Esophagus muscularis mucosa (tissue), 4 donors: ENCODE results near the gene SLITRK1. TPM values are rescaled to one million over a fixed set of nuclear protein-coding genes. Genes with fewer than 3 reads are reported as not detected.

ENCODE experiments used
- DNase-seq: peaks from one replicate; pipeline ENCODE4 v3.0.0-alpha.2; 2017; ENCODE audit errors: extremely low spot score
- H3K27ac ChIP-seq, 4 donors: fragments of 200-600 bp; sonication (generic); replicated peaks in 1 of 4; 1 replicate in 3 of 4; 2 replicates in 1 of 4; pipeline ENCODE4 v1.5.1; 2016 to 2019; ENCODE audit warnings: mild to moderate bottlenecking in 1 of 4
- H3K27me3 ChIP-seq, 4 donors: fragments of 200-600 bp; sonication (generic); one replicate each; pipeline versions ENCODE4 v1.5.1 to v1.6.0; 2016 to 2019
- H3K36me3 ChIP-seq, 4 donors: fragments of 200-600 bp; sonication (generic); one replicate each; pipeline ENCODE4 v1.5.1; 2016 to 2019
- H3K4me1 ChIP-seq, 4 donors: fragments of 200-600 bp; sonication (generic); one replicate each; pipeline ENCODE4 v1.5.1; 2016 to 2019
- H3K4me3 ChIP-seq, 4 donors: fragments of 200-600 bp; sonication (generic); 1 replicate in 2 of 4; 2 replicates in 2 of 4; pipeline ENCODE4 v1.5.1; 2016 to 2019; ENCODE audit warnings: mild to moderate bottlenecking in 4 of 4, moderate library complexity in 1 of 4
- H3K9me3 ChIP-seq, 4 donors: fragments of 200-600 bp; sonication (generic); 1 replicate in 3 of 4; 2 replicates in 1 of 4; pipeline ENCODE4 v1.5.1; 2016 to 2019
- EP300 ChIP-seq: sonication (generic); formaldehyde crosslinking; IDR thresholded peaks from one replicate; pipeline ENCODE4 v1.6.1; 2017; ENCODE audit warnings: antibody characterized with exemption
- POLR2A ChIP-seq: fragments of 450-650 bp; IDR thresholded peaks from one replicate; pipeline ENCODE4 v1.6.1; 2017; ENCODE audit warnings: antibody characterized with exemption, moderate library complexity, mild to moderate bottlenecking, low read depth
- POLR2AphosphoS5 ChIP-seq, 2 donors: sonication (generic); formaldehyde crosslinking; IDR thresholded peaks; one replicate each; pipeline ENCODE4 v1.6.1; 2017; ENCODE audit warnings: antibody characterized with exemption in 2 of 2
- WGBS: methylation state at CpG from one replicate; pipeline ENCODE4 v1.1.5; 2018; 5-methylcytosine and 5-hydroxymethylcytosine counted together
- intact Hi-C: fragments of 100-400 bp; cut with DNase I; formaldehyde crosslinking; loops from one replicate; pipeline ENCODE4 v1.15.1; 2023
- total RNA-seq, 4 donors: library from RNA; depleted of rRNA; stranded (reverse); fragments of >200 nt; gene quantifications; one replicate each; pipeline versions ENCODE4 v1.1.0 to v1.2.1, GENCODE V29; 2016
- TF ChIP-seq, protein P1 (sequence below), 3 experiments: fragments of 200-600 bp in 2 of 3; fragments of 450-650 bp in 1 of 3; sonication (generic) in 2 of 3; IDR thresholded peaks; one replicate each; pipeline ENCODE4 v1.5.1; 2017 to 2019; ENCODE audit warnings: antibody characterized with exemption in 3 of 3, mild to moderate bottlenecking in 2 of 3, moderate library complexity in 1 of 3

The SLITRK1 gene
- total RNA-seq, 4 donors from 2014 or later: not detected

DNA sequence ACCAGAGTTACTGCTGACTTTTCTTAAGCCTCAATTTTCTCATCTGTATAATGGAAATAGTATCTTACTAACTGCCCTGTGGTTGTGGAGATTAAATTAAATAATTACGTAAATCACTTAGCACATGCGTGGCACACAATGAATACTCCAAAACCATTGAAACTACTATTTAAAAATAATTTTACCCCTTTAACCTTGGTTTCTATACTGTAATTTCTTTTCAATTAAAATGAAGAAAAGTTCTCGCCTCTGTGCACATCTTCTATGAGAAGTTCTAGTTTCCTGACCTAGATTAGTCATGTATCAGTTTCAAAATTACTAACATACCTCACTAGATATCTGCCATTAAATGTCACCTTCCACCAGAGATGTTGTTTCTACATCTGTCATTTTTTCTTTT, 5.7 kb downstream of the SLITRK1 start:
- DNase-seq: no peak
- TF ChIP-seq POLR2A (no peak), POLR2AphosphoS5 (IDR thresholded peaks at IDR 0.05) (no peak), EP300 (no peak)
- TF ChIP-seq, protein P1, sequence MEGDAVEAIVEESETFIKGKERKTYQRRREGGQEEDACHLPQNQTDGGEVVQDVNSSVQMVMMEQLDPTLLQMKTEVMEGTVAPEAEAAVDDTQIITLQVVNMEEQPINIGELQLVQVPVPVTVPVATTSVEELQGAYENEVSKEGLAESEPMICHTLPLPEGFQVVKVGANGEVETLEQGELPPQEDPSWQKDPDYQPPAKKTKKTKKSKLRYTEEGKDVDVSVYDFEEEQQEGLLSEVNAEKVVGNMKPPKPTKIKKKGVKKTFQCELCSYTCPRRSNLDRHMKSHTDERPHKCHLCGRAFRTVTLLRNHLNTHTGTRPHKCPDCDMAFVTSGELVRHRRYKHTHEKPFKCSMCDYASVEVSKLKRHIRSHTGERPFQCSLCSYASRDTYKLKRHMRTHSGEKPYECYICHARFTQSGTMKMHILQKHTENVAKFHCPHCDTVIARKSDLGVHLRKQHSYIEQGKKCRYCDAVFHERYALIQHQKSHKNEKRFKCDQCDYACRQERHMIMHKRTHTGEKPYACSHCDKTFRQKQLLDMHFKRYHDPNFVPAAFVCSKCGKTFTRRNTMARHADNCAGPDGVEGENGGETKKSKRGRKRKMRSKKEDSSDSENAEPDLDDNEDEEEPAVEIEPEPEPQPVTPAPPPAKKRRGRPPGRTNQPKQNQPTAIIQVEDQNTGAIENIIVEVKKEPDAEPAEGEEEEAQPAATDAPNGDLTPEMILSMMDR (IDR thresholded peaks at IDR 0.05): no peak
- WGBS: 88% methylated on average over 3 of the region's 3 CpGs

DNA sequence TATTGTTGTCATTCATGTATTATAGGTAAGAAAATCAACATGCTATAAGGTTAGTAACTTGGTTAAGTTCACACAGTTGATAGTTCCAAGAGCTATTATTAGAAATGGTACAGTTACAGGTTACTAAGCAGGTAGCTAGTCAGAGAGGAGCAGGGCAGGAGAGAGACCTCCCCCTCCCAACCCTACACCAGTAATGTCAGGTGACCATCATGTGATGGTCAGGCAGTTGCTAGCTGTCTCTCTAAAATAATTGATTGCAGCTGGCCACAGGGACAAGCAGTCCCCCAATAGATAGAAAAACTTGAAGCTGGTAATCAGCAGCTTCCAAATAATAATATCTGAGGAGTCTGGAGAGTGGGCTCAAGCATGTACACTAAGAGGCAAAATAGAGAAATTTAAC, 14.6 kb downstream of the SLITRK1 start:
- TF ChIP-seq POLR2AphosphoS5 (IDR thresholded peaks at IDR 0.05): no peak
- TF ChIP-seq, protein P1 (IDR thresholded peaks at IDR 0.05): no peak
- H3K4me3 ChIP-seq: no peak overlapping the region
- H3K9me3 ChIP-seq: no peaks in the 10 kb centered on the region
- no peak for DNase-seq
- H3K27ac ChIP-seq: no peak overlapping the region
- H3K4me1 ChIP-seq: no peaks in the 10 kb centered on the region
- H3K36me3 ChIP-seq: no peaks in the 10 kb centered on the region
- H3K27me3 ChIP-seq: no peaks in the 10 kb centered on the region
- intact Hi-C loops: no loop called here

More for the DNA sequence above, 5.7 kb downstream of the SLITRK1 start:
- H3K4me3 ChIP-seq: no peak overlapping the region
- H3K27ac ChIP-seq: no peak overlapping the region
- H3K4me1 ChIP-seq: peaks cover 0 to 29% (median 22%) of the 10 kb centered on the region in 4 donors
- intact Hi-C loops: no loop called here
- H3K36me3 ChIP-seq: no peaks in the 10 kb centered on the region
- H3K9me3 ChIP-seq: no peaks in the 10 kb centered on the region
- peaks cover 0 to 42% (median 15%) of the 10 kb centered on the region in 4 donors for H3K27me3 ChIP-seq

DNA sequence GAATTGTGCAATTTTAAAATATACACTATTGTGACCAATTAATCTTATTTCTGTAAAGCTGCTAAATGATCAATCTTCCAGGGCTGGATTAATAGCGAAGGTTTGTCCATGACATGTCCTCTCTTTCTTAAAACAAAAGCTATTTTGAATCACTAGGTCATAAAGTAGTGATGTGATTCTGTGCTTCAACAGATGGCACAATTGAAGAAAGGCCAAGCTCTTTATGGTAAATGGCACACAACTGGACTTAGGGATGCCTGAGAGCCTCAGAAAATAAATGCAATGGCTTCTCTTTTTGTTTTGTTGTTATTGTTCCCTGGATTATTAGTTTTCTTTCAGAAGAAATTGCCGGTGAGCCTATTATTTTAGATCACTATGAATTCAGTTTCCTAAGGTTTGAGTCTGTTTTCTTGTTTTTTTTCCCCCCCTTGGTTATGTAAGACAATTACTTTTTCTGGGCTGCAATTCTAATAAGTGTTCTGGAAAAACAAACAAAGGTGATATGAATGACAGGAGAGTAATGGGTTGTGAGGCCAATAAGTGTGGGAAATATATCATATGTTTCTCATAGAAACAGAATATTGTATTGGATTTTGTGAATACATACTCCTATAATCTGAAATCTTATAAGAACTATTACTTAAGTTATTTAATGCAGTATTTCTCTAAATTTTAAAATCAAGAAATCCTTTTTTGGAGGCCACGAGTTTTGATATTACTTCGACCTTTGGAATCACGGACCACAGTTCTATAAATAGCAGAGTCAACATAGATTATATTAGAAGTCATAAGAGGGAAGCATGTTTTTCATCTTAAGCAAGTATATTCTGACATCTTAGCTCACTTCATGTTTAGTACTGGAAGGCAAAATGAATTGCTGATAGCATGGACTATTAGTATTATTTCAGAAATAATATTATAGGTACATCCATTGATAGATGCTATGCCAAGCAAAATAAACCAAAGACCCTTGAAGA, 16.8 kb downstream of the SLITRK1 start:
- H3K4me1 ChIP-seq: no peaks in the 10 kb centered on the region
- no peaks in the 10 kb centered on the region for H3K36me3 ChIP-seq
- no peaks in the 10 kb centered on the region for H3K27me3 ChIP-seq
- no peak overlapping the region for H3K4me3 ChIP-seq
- 73% methylated on average over 5 of the region's 5 CpGs for WGBS
- H3K27ac ChIP-seq: no peak overlapping the region
- no peak for TF ChIP-seq EP300
- no peak for DNase-seq
- intact Hi-C loops: no loop called here
- H3K9me3 ChIP-seq: no peaks in the 10 kb centered on the region

DNA sequence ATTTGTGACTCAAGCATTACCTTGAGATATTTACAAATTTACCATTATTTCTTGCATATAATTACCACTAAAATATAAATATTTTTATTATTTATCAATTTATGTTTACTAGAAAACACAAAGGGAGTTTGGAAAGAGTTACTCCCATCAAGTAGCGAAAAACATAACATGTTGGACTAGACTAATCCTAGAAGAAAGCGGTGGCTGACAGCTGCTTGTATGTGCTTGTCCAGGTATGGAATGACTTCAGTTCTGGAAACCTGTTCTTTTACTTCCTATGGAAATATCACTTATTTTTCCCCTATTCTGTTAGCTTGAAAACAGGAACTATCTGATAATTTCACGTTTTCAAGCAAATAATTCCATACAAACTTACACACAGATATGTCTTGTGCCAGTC, 28.5 kb downstream of the SLITRK1 start:
- Histone ChIP-seq H3K27ac (no peak overlapping the region), H3K4me3 (no peak overlapping the region), H3K36me3 (no peaks in the 10 kb centered on the region), H3K4me1 (no peaks in the 10 kb centered on the region), H3K9me3 (no peaks in the 10 kb centered on the region), H3K27me3 (no peaks in the 10 kb centered on the region)
- no peak for DNase-seq
- 80% methylated on average over 3 of the region's 3 CpGs for WGBS
- intact Hi-C loops: no loop called here
- TF ChIP-seq POLR2AphosphoS5 (IDR thresholded peaks at IDR 0.05) (no peak), EP300 (no peak), POLR2A (no peak)
- TF ChIP-seq, protein P1 (IDR thresholded peaks at IDR 0.05): no peak

DNA sequence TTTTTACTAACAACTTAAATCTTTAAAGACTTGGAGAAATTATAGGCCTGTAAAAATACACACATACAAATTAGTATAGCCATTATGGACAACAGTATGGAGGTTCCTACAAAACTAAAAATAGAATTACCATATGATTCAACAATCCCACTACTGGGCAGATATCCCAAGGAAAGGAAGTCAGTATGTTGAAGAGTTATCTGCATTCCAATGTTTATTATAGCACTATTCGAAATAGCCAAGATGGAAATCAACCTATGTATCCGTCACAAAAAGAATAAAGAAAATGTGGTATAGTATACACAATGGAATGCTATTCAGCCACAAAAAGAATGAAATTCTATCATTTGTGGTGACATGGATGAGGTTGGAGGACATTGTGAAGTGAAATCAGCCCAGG, 37.2 kb downstream of the SLITRK1 start:
- H3K4me1 ChIP-seq: no peaks in the 10 kb centered on the region
- DNase-seq: no peak
- 91% methylated on average over 2 of the region's 2 CpGs for WGBS
- no peak overlapping the region for H3K4me3 ChIP-seq
- H3K27ac ChIP-seq: no peak overlapping the region
- no peaks in the 10 kb centered on the region for H3K27me3 ChIP-seq
- no peaks in the 10 kb centered on the region for H3K9me3 ChIP-seq
- intact Hi-C loops: no loop called here
- TF ChIP-seq, protein P1 (IDR thresholded peaks at IDR 0.05): no peak
- TF ChIP-seq POLR2AphosphoS5 (IDR thresholded peaks at IDR 0.05) (no peak), EP300 (no peak), POLR2A (no peak)
- no peaks in the 10 kb centered on the region for H3K36me3 ChIP-seq
